H1 (cell line): ENCODE measurements around the gene SH3D19. TPM values are rescaled to one million over a fixed set of nuclear protein-coding genes. Genes with fewer than 3 reads are reported as not detected.

Source experiments
- CTCF ChIA-PET: fragments of 300-600 bp; sonication (Branson Sonifier 250); formaldehyde crosslinking; loops from one replicate; lab custom pipeline; 2021; ENCODE audit not compliant: partially characterized antibody; lab: Charles Lee
- POLR2A ChIA-PET: fragments of 300-600 bp; sonication (Branson Sonifier 250); formaldehyde crosslinking; loops from one replicate; lab custom pipeline; 2021; ENCODE audit warnings: inconsistent platforms; ENCODE audit not compliant: partially characterized antibody; lab: Charles Lee
- DNase-seq, 2 experiments: peaks; one replicate each; pipeline versions ENCODE4 v3.0.0 to v3.0.0-alpha.2; 2010 to 2022; ENCODE audit warnings: low spot score in 2 of 2, low read depth in 1 of 2, mixed read lengths in 1 of 2
- FAIRE-seq: peaks from 2 replicates; lab custom pipeline; 2011; peaks lifted over from hg19 to GRCh38; lab: Jason Lieb, UNC
- H2AFZ ChIP-seq: 2 replicates; pipeline ENCODE4 v1.8.1; 2012; ENCODE audit warnings: low read length, inconsistent platforms
- H2AK5ac ChIP-seq: 2 replicates; pipeline ENCODE4 v1.6.1; 2013; ENCODE audit warnings: low read depth, low read length
- H2BK120ac ChIP-seq: replicated peaks from 2 replicates; pipeline ENCODE3; 2013; ENCODE audit warnings: low read depth, low read length, inconsistent platforms
- H2BK12ac ChIP-seq: 2 replicates; pipeline ENCODE4 v1.6.1; 2013; ENCODE audit warnings: low read depth, low read length
- H2BK15ac ChIP-seq: 2 replicates; pipeline ENCODE4 v1.6.1; 2013; ENCODE audit warnings: low read length
- H2BK20ac ChIP-seq: 2 replicates; pipeline ENCODE4 v1.6.1; 2013; ENCODE audit warnings: low read length
- H2BK5ac ChIP-seq: 2 replicates; pipeline ENCODE4 v1.6.1; 2013; ENCODE audit warnings: low read depth, low read length
- H3K14ac ChIP-seq: 2 replicates; pipeline ENCODE4 v1.6.1; 2013; ENCODE audit warnings: inconsistent platforms; ENCODE audit not compliant: insufficient read length
- H3K18ac ChIP-seq: 2 replicates; pipeline ENCODE4 v1.6.1; 2013; ENCODE audit warnings: low read length; ENCODE audit errors: extremely low read depth
- H3K23ac ChIP-seq: 2 replicates; pipeline ENCODE4 v1.6.1; 2013; ENCODE audit warnings: inconsistent platforms; ENCODE audit not compliant: insufficient read length
- H3K23me2 ChIP-seq: 2 replicates; pipeline ENCODE4 v1.6.1; 2013; ENCODE audit warnings: low read depth, low read length
- H3K27ac ChIP-seq: 2 replicates; pipeline ENCODE4 v1.6.1; 2011; ENCODE audit warnings: low read depth, low read length, inconsistent platforms
- H3K27me3 ChIP-seq, 4 experiments: replicated peaks in 1 of 4; 1 replicate in 1 of 4; 2 replicates in 3 of 4; pipeline versions ENCODE4 v1.6.1 to v1.8.1; 2011 to 2013; ENCODE audit warnings: low read length in 3 of 4, mild to moderate bottlenecking in 3 of 4, inconsistent platforms in 2 of 4, mixed read lengths in 2 of 4, moderate library complexity in 1 of 4; ENCODE audit not compliant: control insufficient read depth in 3 of 4, insufficient read depth in 3 of 4; ENCODE audit errors: extremely low read depth in 1 of 4
- H3K36me3 ChIP-seq, 4 experiments: 2 replicates each; pipeline versions ENCODE4 v1.6.1 to v1.8.1; 2011 to 2013; ENCODE audit warnings: mild to moderate bottlenecking in 4 of 4, low read length in 3 of 4, moderate library complexity in 2 of 4, control low read depth in 1 of 4, inconsistent platforms in 1 of 4; ENCODE audit not compliant: insufficient read depth in 4 of 4, control insufficient read depth in 2 of 4
- H3K4ac ChIP-seq: replicated peaks from 2 replicates; pipeline ENCODE3; 2013; ENCODE audit warnings: low read length, low read depth, mixed read lengths, inconsistent platforms; ENCODE audit not compliant: insufficient read length
- H3K4me1 ChIP-seq, 4 experiments: replicated peaks in 1 of 4; 1 replicate in 1 of 4; 2 replicates in 3 of 4; pipeline versions ENCODE4 v1.6.1 to v1.8.1; 2011 to 2013; ENCODE audit warnings: low read length in 3 of 4, inconsistent platforms in 2 of 4, mixed read lengths in 1 of 4; ENCODE audit not compliant: insufficient read depth in 4 of 4, control insufficient read depth in 3 of 4
- H3K4me2 ChIP-seq, 2 experiments: 2 replicates each; pipeline versions ENCODE4 v1.6.1 to v1.8.1; 2011 to 2013; ENCODE audit warnings: low read depth in 2 of 2, low read length in 2 of 2, control low read depth in 1 of 2, inconsistent platforms in 1 of 2, mild to moderate bottlenecking in 1 of 2; ENCODE audit not compliant: insufficient read depth in 1 of 2
- H3K4me3 ChIP-seq, 4 experiments: fragments of 200-600, 300-600 bp in 1 of 4; sonication (generic), shearing (Covaris generic), sonication (Bioruptor Twin) in 1 of 4; 2 replicates each; pipeline versions ENCODE4 v1.5.1 to v1.8.1; 2011 to 2016; ENCODE audit warnings: low read length in 4 of 4, low read depth in 3 of 4, control low read depth in 2 of 4, inconsistent platforms in 2 of 4, mild to moderate bottlenecking in 2 of 4, mixed read lengths in 1 of 4, moderate library complexity in 1 of 4; ENCODE audit not compliant: insufficient read depth in 2 of 4; ENCODE audit errors: extremely low read depth in 1 of 4
- H3K56ac ChIP-seq: replicated peaks from 2 replicates; pipeline ENCODE3; 2013; ENCODE audit warnings: low read depth, mild to moderate bottlenecking, mixed read lengths, low read length, inconsistent platforms; ENCODE audit not compliant: insufficient read length
- H3K79me1 ChIP-seq: 2 replicates; pipeline ENCODE4 v1.6.1; 2013; ENCODE audit warnings: low read depth, low read length, control low read depth
- H3K79me2 ChIP-seq, 2 experiments: 2 replicates each; pipeline versions ENCODE4 v1.6.1 to v1.8.1; 2012 to 2013; ENCODE audit warnings: low read length in 2 of 2, mild to moderate bottlenecking in 2 of 2, inconsistent platforms in 1 of 2; ENCODE audit not compliant: insufficient read depth in 2 of 2, control insufficient read depth in 1 of 2
- H3K9ac ChIP-seq, 4 experiments: replicated peaks in 1 of 4; 1 replicate in 1 of 4; 2 replicates in 3 of 4; pipeline versions ENCODE4 v1.6.1 to v1.8.1; 2011 to 2013; ENCODE audit warnings: low read depth in 3 of 4, low read length in 3 of 4, control low read depth in 2 of 4, mild to moderate bottlenecking in 2 of 4, moderate library complexity in 2 of 4, inconsistent platforms in 1 of 4; ENCODE audit errors: extremely low read depth in 1 of 4
- H3K9me3 ChIP-seq, 2 experiments: 2 replicates each; pipeline versions ENCODE4 v1.6.1 to v1.8.1; 2012 to 2013; ENCODE audit warnings: mild to moderate bottlenecking in 2 of 2, moderate library complexity in 2 of 2, control low read depth in 1 of 2, inconsistent platforms in 1 of 2, low read depth in 1 of 2, low read length in 1 of 2, mixed read lengths in 1 of 2; ENCODE audit not compliant: insufficient read depth in 2 of 2
- H4K20me1 ChIP-seq, 2 experiments: replicated peaks in 1 of 2; 2 replicates each; pipeline versions ENCODE3 to v1.8.1; 2011 to 2013; ENCODE audit warnings: inconsistent platforms in 2 of 2, low read length in 2 of 2, mild to moderate bottlenecking in 1 of 2; ENCODE audit not compliant: insufficient read depth in 2 of 2, control insufficient read depth in 1 of 2
- H4K5ac ChIP-seq: 2 replicates; pipeline ENCODE4 v1.6.1; 2013; ENCODE audit warnings: low read length, low read depth, mixed read lengths, inconsistent platforms; ENCODE audit not compliant: insufficient read length
- H4K8ac ChIP-seq: 2 replicates; pipeline ENCODE4 v1.8.0; 2013; ENCODE audit warnings: mild to moderate bottlenecking, moderate library complexity, low read length, inconsistent platforms; ENCODE audit not compliant: insufficient read depth; ENCODE audit errors: extremely low read depth
- H4K91ac ChIP-seq: replicated peaks from 2 replicates; pipeline ENCODE3; 2013; ENCODE audit warnings: low read length, mixed read lengths, inconsistent platforms; ENCODE audit not compliant: insufficient read length
- CHD2 ChIP-seq: IDR thresholded peaks from 2 replicates; pipeline ENCODE4 v1.6.1; 2012; ENCODE audit warnings: low read length, improper control_type of control experiment
- KDM5A ChIP-seq: fragments of 200-600 bp; IDR thresholded peaks from 2 replicates; pipeline ENCODE4 v1.7.1; 2012; ENCODE audit warnings: mild to moderate bottlenecking, low read length, inconsistent platforms, mixed read lengths
- NRF1 ChIP-seq: IDR thresholded peaks from 2 replicates; pipeline ENCODE4 v1.6.1; 2011; ENCODE audit warnings: mild to moderate bottlenecking, low read depth, low read length, improper control_type of control experiment
- RXRA ChIP-seq: IDR thresholded peaks from 2 replicates; pipeline ENCODE4 v1.6.1; 2011; ENCODE audit warnings: low read depth, mild to moderate bottlenecking, low read length, moderate library complexity; ENCODE audit not compliant: insufficient read depth
- SIX5 ChIP-seq: IDR thresholded peaks from 2 replicates; pipeline ENCODE4 v1.6.1; 2011; ENCODE audit warnings: mild to moderate bottlenecking, low read depth, low read length
- SP2 ChIP-seq: IDR thresholded peaks from 2 replicates; pipeline ENCODE4 v1.6.1; 2012; ENCODE audit warnings: mild to moderate bottlenecking, low read length, inconsistent platforms
- SRF ChIP-seq: IDR thresholded peaks from 2 replicates; pipeline ENCODE4 v1.6.1; 2011; ENCODE audit warnings: mild to moderate bottlenecking, low read depth, low read length, moderate library complexity
- TEAD4 ChIP-seq: IDR thresholded peaks from 2 replicates; pipeline ENCODE4 v1.6.1; 2012; ENCODE audit warnings: low read depth, low read length, inconsistent platforms, mixed read lengths
- WGBS, 2 experiments: shearing (Covaris generic) in 1 of 2; methylation state at CpG; one replicate each; pipeline versions ENCODE4 v1.1.6 to v1.1.7; 2013 to 2015; ENCODE audit warnings: low lambda C conversion rate in 2 of 2, mixed read lengths in 2 of 2, inconsistent platforms in 1 of 2, low coverage in 1 of 2, missing lambda C conversion rate in 1 of 2; ENCODE audit not compliant: insufficient replicate concordance in 2 of 2, insufficient coverage in 1 of 2, insufficient read length in 1 of 2; ENCODE audit errors: extremely low coverage in 1 of 2, missing lambda C conversion rate in 1 of 2; 5-methylcytosine and 5-hydroxymethylcytosine counted together
- polyA plus RNA-seq, 7 experiments: library from polyadenylated mRNA; depleted of rRNA in 3 of 7; stranded (reverse) in 5 of 7; unstranded in 2 of 7; fragments of >200 nt in 5 of 7; fragments of 200-250 nt in 2 of 7; gene quantifications; 1 replicate in 5 of 7; 2 replicates in 1 of 7; 4 replicates in 1 of 7; pipeline versions ENCODE4 v1.2.1 to v1.2.3, GENCODE V29; 2011 to 2013; ENCODE audit warnings: missing spikeins in 2 of 7, mixed read lengths in 2 of 7
- total RNA-seq: library from RNA; stranded (reverse); fragmentation: NEBNext Ultra II Directional; extraction: Animal tissue kit (Norgen Biotek cat#: 25700); gene quantifications from 2 replicates; pipeline ENCODE4 v1.2.1, GENCODE V29; 2021
- TF ChIP-seq, protein P1 (sequence below): IDR thresholded peaks from 2 replicates; pipeline ENCODE4 v1.6.1; 2012; ENCODE audit warnings: low read length, inconsistent platforms
- TF ChIP-seq, protein P2 (sequence below): IDR thresholded peaks from 2 replicates; pipeline ENCODE4 v1.6.1; 2011; ENCODE audit warnings: low read depth, mild to moderate bottlenecking, low read length; ENCODE audit not compliant: insufficient read depth

Gene SH3D19
- total and polyA plus RNA-seq, 2 of the 8 experiments (the other 6 are each of a cell fraction or from before 2014, with no cell fraction given) = 11.7 to 51.3 TPM

DNA sequence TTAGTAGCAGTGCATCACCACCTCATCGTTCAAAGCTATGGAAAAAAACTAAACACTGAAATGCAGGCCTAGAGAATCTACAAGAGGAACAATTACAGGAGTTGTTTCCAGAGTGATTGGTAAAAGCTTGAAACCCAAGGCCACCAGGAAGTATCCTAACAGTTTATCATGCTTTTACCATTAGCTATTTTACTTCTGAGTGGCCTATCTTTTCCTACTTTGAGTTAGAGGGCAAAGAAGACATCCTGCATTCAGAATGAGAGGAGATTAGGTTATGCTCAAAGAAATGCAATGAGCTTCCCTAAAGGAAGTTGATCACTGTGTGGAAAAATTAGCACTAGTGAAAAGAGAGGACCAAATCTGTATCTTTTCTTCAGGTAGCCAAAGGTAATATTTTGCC is 118.2 kb downstream of the SH3D19 start:
- FAIRE-seq = no peak
- WGBS, 2 experiments = 82% methylated on average over 1 of the region's 1 CpG; no CpG with 5 or more reads in 1 of the 2 experiments
- CTCF ChIA-PET = interaction anchor here (0.8 kb wide), 1 partner anchor 8 kb away, joined by 3 read pairs; no protein-coding TSS in a partner anchor
- TF ChIP-seq, protein P1, sequence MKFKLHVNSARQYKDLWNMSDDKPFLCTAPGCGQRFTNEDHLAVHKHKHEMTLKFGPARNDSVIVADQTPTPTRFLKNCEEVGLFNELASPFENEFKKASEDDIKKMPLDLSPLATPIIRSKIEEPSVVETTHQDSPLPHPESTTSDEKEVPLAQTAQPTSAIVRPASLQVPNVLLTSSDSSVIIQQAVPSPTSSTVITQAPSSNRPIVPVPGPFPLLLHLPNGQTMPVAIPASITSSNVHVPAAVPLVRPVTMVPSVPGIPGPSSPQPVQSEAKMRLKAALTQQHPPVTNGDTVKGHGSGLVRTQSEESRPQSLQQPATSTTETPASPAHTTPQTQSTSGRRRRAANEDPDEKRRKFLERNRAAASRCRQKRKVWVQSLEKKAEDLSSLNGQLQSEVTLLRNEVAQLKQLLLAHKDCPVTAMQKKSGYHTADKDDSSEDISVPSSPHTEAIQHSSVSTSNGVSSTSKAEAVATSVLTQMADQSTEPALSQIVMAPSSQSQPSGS = no peak
- no peak for TF ChIP-seq SIX5
- TF ChIP-seq, protein P2, sequence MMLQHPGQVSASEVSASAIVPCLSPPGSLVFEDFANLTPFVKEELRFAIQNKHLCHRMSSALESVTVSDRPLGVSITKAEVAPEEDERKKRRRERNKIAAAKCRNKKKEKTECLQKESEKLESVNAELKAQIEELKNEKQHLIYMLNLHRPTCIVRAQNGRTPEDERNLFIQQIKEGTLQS = no peak
- TF ChIP-seq RXRA = no peak
- no peak for TF ChIP-seq SP2
- TF ChIP-seq CHD2 = no peak
- TF ChIP-seq TEAD4 = no peak
- no peak for TF ChIP-seq KDM5A
- TF ChIP-seq SRF = no peak
- TF ChIP-seq NRF1 = no peak

More for the DNA sequence above, 118.2 kb downstream of the SH3D19 start:
- H3K56ac ChIP-seq = no peak overlapping the region
- no peaks in the 10 kb centered on the region for H3K9me3 ChIP-seq
- POLR2A ChIA-PET = interaction anchor here (0.8 to 1.7 kb wide), 3 partner anchors 9 to 117 kb away, joined by 3 to 5 read pairs (median 3); no protein-coding TSS in a partner anchor
- no peak overlapping the region for H3K14ac ChIP-seq
- DNase-seq = no peak
- H3K79me1 ChIP-seq = no peaks in the 10 kb centered on the region
- H3K4me3 ChIP-seq = no peak overlapping the region
- no peak overlapping the region for H2BK12ac ChIP-seq
- no peak overlapping the region for H3K4ac ChIP-seq
- no peaks in the 10 kb centered on the region for H3K23me2 ChIP-seq
- no peak overlapping the region for H2AFZ ChIP-seq
- H3K27me3 ChIP-seq = no peaks in the 10 kb centered on the region
- H3K18ac ChIP-seq = no peak overlapping the region
- no peaks in the 10 kb centered on the region; a peak in 1 of 8 replicates for H3K36me3 ChIP-seq
- no peaks in the 10 kb centered on the region for H4K20me1 ChIP-seq
- H2BK20ac ChIP-seq = no peak overlapping the region
- no peak overlapping the region for H3K23ac ChIP-seq
- no peak overlapping the region for H2BK15ac ChIP-seq
- no peak overlapping the region for H4K8ac ChIP-seq
- H3K4me2 ChIP-seq = no peak overlapping the region
- no peak overlapping the region for H3K27ac ChIP-seq
- no peak overlapping the region for H2AK5ac ChIP-seq
- H4K5ac ChIP-seq = no peak overlapping the region
- peaks cover 0 to 2% (median 0%) of the 10 kb centered on the region in 4 experiments; a peak in 1 of 7 replicates for H3K4me1 ChIP-seq
- H4K91ac ChIP-seq = no peak overlapping the region
- 0 out of 4 replicates have a peak, but pooled peaks cover 0 to 2% of the 10 kb centered on the region in 2 experiments for H3K79me2 ChIP-seq
- no peak overlapping the region for H3K9ac ChIP-seq
- H2BK5ac ChIP-seq = no peak overlapping the region
- no peak overlapping the region for H2BK120ac ChIP-seq
